Stimulated activated naive CD4-positive, alpha-beta T cell treated with Interleukin-2 at 50 U/mL for 16 hours (primary cell): ENCODE results near the gene NIM1K.
"Not testable (repeated sequence)": the region's sequence is repeated elsewhere in the genome, so short reads cannot be mapped to it uniquely, and the experiment has no call there.

ENCODE experiments used
- DNase-seq: peaks from one replicate; lab custom pipeline; 2025; lab: John Stamatoyannopoulos, UW

The NIM1K gene

GRCh38 chr5:43191740-43192557, at the start of gene NIM1K:
TSS of gene NIM1K (plus strand) at chr5:43192225. CDS start at chr5:43245776, 53,551 bp downstream.
- peak; percentile 54 for DNase-seq

GRCh38 chr5:43145071-43145470, 47.0 kb upstream of the NIM1K start:
- no peak for DNase-seq

- no peak for DNase-seq
Observed at GRCh38 chr5:43146958-43147357, 45.1 kb upstream of the NIM1K start.

GRCh38 chr5:43148417-43148816, 43.6 kb upstream of the NIM1K start:
- no peak for DNase-seq

- DNase-seq: no peak
Observed at GRCh38 chr5:43149231-43149630, 42.8 kb upstream of the NIM1K start.

GRCh38 chr5:43150075-43150474, 42.0 kb upstream of the NIM1K start:
- DNase-seq: no peak

- no peak for DNase-seq
Observed at GRCh38 chr5:43150748-43151147, 41.3 kb upstream of the NIM1K start.

- DNase-seq: no peak
Observed at GRCh38 chr5:43152946-43153345, 39.1 kb upstream of the NIM1K start.

- no peak for DNase-seq
Observed at GRCh38 chr5:43154469-43154868, 37.6 kb upstream of the NIM1K start.

GRCh38 chr5:43155394-43156096, 36.5 kb upstream of the NIM1K start:
- DNase-seq: no peak

- DNase-seq: no peak
Observed at GRCh38 chr5:43156388-43156787, 35.6 kb upstream of the NIM1K start.

- no peak for DNase-seq
Observed at GRCh38 chr5:43157068-43157467, 35.0 kb upstream of the NIM1K start.

- no peak for DNase-seq
Observed at GRCh38 chr5:43161244-43161643, 30.8 kb upstream of the NIM1K start.

- DNase-seq: not testable (repeated sequence)
Observed at GRCh38 chr5:43164801-43165200, 27.2 kb upstream of the NIM1K start.

GRCh38 chr5:43165323-43165722, 26.7 kb upstream of the NIM1K start:
- DNase-seq: no peak

- DNase-seq: no peak
Observed at GRCh38 chr5:43168175-43168574, 23.9 kb upstream of the NIM1K start.

- no peak for DNase-seq
Observed at GRCh38 chr5:43171451-43171850, 20.6 kb upstream of the NIM1K start.

GRCh38 chr5:43171926-43172325, 20.1 kb upstream of the NIM1K start:
- no peak for DNase-seq

GRCh38 chr5:43172779-43173178, 19.2 kb upstream of the NIM1K start:
- no peak for DNase-seq

GRCh38 chr5:43174586-43174985, 17.4 kb upstream of the NIM1K start:
- no peak for DNase-seq

- no peak for DNase-seq
Observed at GRCh38 chr5:43179836-43180235, 12.2 kb upstream of the NIM1K start.

- no peak for DNase-seq
Observed at GRCh38 chr5:43182421-43182820, 9.6 kb upstream of the NIM1K start.

- DNase-seq: not testable (repeated sequence)
Observed at GRCh38 chr5:43183101-43183500, 8.9 kb upstream of the NIM1K start.
